ENCODE measurements around the gene SON. TPM values are rescaled to one million over a fixed set of nuclear protein-coding genes. Genes with fewer than 3 reads are reported as not detected.

SON gene
- polyA plus RNA-seq, 3 donors: 66.4 to 269 (median 184) TPM

GRCh38 chr21:33518899-33519298 is 23.9 kb upstream of the SON start:
- Mint-ChIP-seq H3K4me1 (peaks cover 6% of the 10 kb centered on the region), H3K4me3 (no peak overlapping the region), H3K27ac (peak overlapping the region in 3 of 7 donors; percentile 5 to 38 (median 35)), H3K9me3 (no peaks in the 10 kb centered on the region), H3K27me3 (ENCODE audit: low read depth in 3 of 3) (no peaks in the 10 kb centered on the region), H3K36me3 (peaks cover 53 to 69% of the 10 kb centered on the region in 2 donors)
- DNase-seq: no peak
- H2AFZ ChIP-seq (ENCODE audit: insufficient read depth, low read depth, low read length, poor library complexity, severe bottlenecking): no peak overlapping the region
- no peak overlapping the region for H3K4me3 ChIP-seq (replicated peaks in 1 of 3; ENCODE audit: low read depth in 2 of 3, low read length in 3 of 3)
- no peaks in the 10 kb centered on the region for H3K27me3 ChIP-seq (ENCODE audit: control insufficient read depth in 2 of 2, insufficient read depth in 2 of 2, low read length in 2 of 2)
- intact Hi-C loops (cut with micrococcal nuclease): no loop called here
- H4K20me1 ChIP-seq (ENCODE audit: insufficient read depth, low read length): no peaks in the 10 kb centered on the region
- H3K36me3 ChIP-seq (replicated peaks in 1 of 2; ENCODE audit: control insufficient read depth in 1 of 2, insufficient read depth in 2 of 2, low read length in 2 of 2): peaks cover 69 to 74% of the 10 kb centered on the region in 2 donors
- no peak overlapping the region for H3K9ac ChIP-seq (ENCODE audit: insufficient read depth, low read length, poor library complexity, severe bottlenecking)
- no peaks in the 10 kb centered on the region for H3K79me2 ChIP-seq (ENCODE audit: insufficient read depth, low read length)
- 69% methylated on average over 2 of the region's 4 CpGs for WGBS (ENCODE audit: insufficient coverage)
- no peak overlapping the region for H3K4me2 ChIP-seq (replicated peaks; ENCODE audit: extremely low read depth, low read length, poor library complexity, severe bottlenecking)
- H3K27ac ChIP-seq (ENCODE audit: low read depth in 1 of 2, low read length in 2 of 2): no peak overlapping the region
- no peak for TF ChIP-seq CTCF (IDR thresholded peaks at IDR 0.05)
- H3K4me1 ChIP-seq (ENCODE audit: control insufficient read depth in 1 of 2, insufficient read depth in 2 of 2, low read length in 2 of 2): no peaks in the 10 kb centered on the region
- no peaks in the 10 kb centered on the region for H3K9me3 ChIP-seq (replicated peaks in 1 of 2; ENCODE audit: control insufficient read depth in 1 of 2, insufficient read depth in 1 of 2, low read length in 2 of 2)

- Mint-ChIP-seq H3K36me3 (peaks cover 34 to 54% of the 10 kb centered on the region in 2 donors), H3K4me3 (no peak overlapping the region)
- H3K36me3 ChIP-seq (replicated peaks in 1 of 2; ENCODE audit: control insufficient read depth in 1 of 2, insufficient read depth in 2 of 2, low read length in 2 of 2): peaks cover 45 to 53% of the 10 kb centered on the region in 2 donors
Measured at GRCh38 chr21:33522297-33522952, 20.4 kb upstream of the SON start.

More at GRCh38 chr21:33522297-33522952, 20.4 kb upstream of the SON start:
- Histone ChIP-seq H3K27ac (ENCODE audit: low read depth in 1 of 2, low read length in 2 of 2) (no peak overlapping the region), H3K27me3 (ENCODE audit: control insufficient read depth in 2 of 2, insufficient read depth in 2 of 2, low read length in 2 of 2) (no peaks in the 10 kb centered on the region), H3K4me3 (replicated peaks in 1 of 3; ENCODE audit: low read depth in 2 of 3, low read length in 3 of 3) (no peak overlapping the region), H2AFZ (ENCODE audit: insufficient read depth, low read depth, low read length, poor library complexity, severe bottlenecking) (no peak overlapping the region), H3K9ac (ENCODE audit: insufficient read depth, low read length, poor library complexity, severe bottlenecking) (no peak overlapping the region), H3K4me2 (replicated peaks; ENCODE audit: extremely low read depth, low read length, poor library complexity, severe bottlenecking) (no peak overlapping the region), H4K20me1 (ENCODE audit: insufficient read depth, low read length) (no peaks in the 10 kb centered on the region), H3K9me3 (replicated peaks in 1 of 2; ENCODE audit: control insufficient read depth in 1 of 2, insufficient read depth in 1 of 2, low read length in 2 of 2) (no peaks in the 10 kb centered on the region), H3K4me1 (ENCODE audit: control insufficient read depth in 1 of 2, insufficient read depth in 2 of 2, low read length in 2 of 2) (peaks cover 11% of the 10 kb centered on the region in 2 donors), H3K79me2 (ENCODE audit: insufficient read depth, low read length) (no peaks in the 10 kb centered on the region)
- H3K4me1 Mint-ChIP-seq: peaks cover 13% of the 10 kb centered on the region
- no peak for TF ChIP-seq CTCF (IDR thresholded peaks at IDR 0.05)
- H3K27me3 Mint-ChIP-seq (ENCODE audit: low read depth in 3 of 3): no peaks in the 10 kb centered on the region
- no CpG with 5 or more reads among the region's 5 CpGs for WGBS (ENCODE audit: insufficient coverage)
- H3K9me3 Mint-ChIP-seq: no peaks in the 10 kb centered on the region
- no peak for DNase-seq
- H3K27ac Mint-ChIP-seq: no peak overlapping the region
- intact Hi-C loops (cut with micrococcal nuclease): no loop called here
